ENCODE results near the gene MAN1C1.
"Not testable (repeated sequence)": the region's sequence is repeated elsewhere in the genome, so short reads cannot be mapped to it uniquely, and the experiment has no call there.

MAN1C1 gene

GRCh38 chr1:25724201-25724600 lies 107.6 kb downstream of the MAN1C1 start:
- no peak for DNase-seq

- no peak for DNase-seq
These were observed 108.4 kb downstream of the MAN1C1 start for GRCh38 chr1:25724966-25725365.

- no peak for DNase-seq
These were observed 108.9 kb downstream of the MAN1C1 start for GRCh38 chr1:25725482-25725881.

GRCh38 chr1:25727088-25727487 lies 110.5 kb downstream of the MAN1C1 start:
- DNase-seq, result no peak

GRCh38 chr1:25727635-25728286 lies 111.2 kb downstream of the MAN1C1 start:
- DNase-seq, result no peak

GRCh38 chr1:25728301-25728935 lies 111.8 kb downstream of the MAN1C1 start:
- DNase-seq, result no peak

- DNase-seq, result no peak
These were observed 112.5 kb downstream of the MAN1C1 start for GRCh38 chr1:25729045-25729444.

- DNase-seq, result no peak
These were observed 113.4 kb downstream of the MAN1C1 start for GRCh38 chr1:25729790-25730644.

GRCh38 chr1:25731148-25731547 lies 114.6 kb downstream of the MAN1C1 start:
- DNase-seq, result no peak

GRCh38 chr1:25731626-25732370 lies 115.2 kb downstream of the MAN1C1 start:
- DNase-seq, result peak; percentile 31

- DNase-seq, result no peak
These were observed 116.2 kb downstream of the MAN1C1 start for GRCh38 chr1:25732821-25733220.

- no peak for DNase-seq
These were observed 116.7 kb downstream of the MAN1C1 start for GRCh38 chr1:25733271-25733670.

- DNase-seq, result not testable (repeated sequence)
These were observed 118.4 kb downstream of the MAN1C1 start for GRCh38 chr1:25734991-25735390.

GRCh38 chr1:25735956-25736529 lies 119.5 kb downstream of the MAN1C1 start:
- no peak for DNase-seq

- DNase-seq, result no peak
These were observed 120.5 kb downstream of the MAN1C1 start for GRCh38 chr1:25737130-25737529.

GRCh38 chr1:25738499-25738898 lies 121.9 kb downstream of the MAN1C1 start:
- DNase-seq, result no peak

- DNase-seq, result no peak
These were observed 122.8 kb downstream of the MAN1C1 start for GRCh38 chr1:25739341-25739740.

GRCh38 chr1:25740071-25740470 lies 123.5 kb downstream of the MAN1C1 start:
- DNase-seq, result no peak

- DNase-seq, result no peak
These were observed 125.7 kb downstream of the MAN1C1 start for GRCh38 chr1:25742316-25742715.

- peak; percentile 93 for DNase-seq
These were observed 126.9 kb downstream of the MAN1C1 start for GRCh38 chr1:25743164-25744139.

GRCh38 chr1:25744140-25744581 lies 127.6 kb downstream of the MAN1C1 start:
- peak; percentile 82 for DNase-seq
